ENCODE results near the gene ZNF592.

Gene ZNF592

DNA sequence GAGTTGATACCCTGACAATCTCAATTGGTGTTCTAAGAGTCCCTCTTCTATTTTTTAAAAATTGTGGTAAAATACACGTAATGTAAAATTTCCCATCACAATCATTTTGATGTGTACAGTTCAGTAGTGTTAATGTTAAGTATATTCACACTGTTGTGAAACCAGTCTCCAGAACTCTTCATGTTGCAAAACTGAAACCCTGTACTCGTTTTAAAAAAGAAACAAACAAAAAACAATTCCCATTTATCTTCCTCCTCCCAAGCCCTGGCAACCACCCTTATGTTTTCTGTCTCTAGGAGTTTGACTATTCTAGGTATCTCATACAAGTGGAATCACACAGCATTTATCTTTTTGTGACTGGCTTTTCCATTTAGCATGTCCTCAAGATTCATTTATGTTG lies 40.1 kb downstream of the ZNF592 start:
- TF ChIP-seq, protein P1, sequence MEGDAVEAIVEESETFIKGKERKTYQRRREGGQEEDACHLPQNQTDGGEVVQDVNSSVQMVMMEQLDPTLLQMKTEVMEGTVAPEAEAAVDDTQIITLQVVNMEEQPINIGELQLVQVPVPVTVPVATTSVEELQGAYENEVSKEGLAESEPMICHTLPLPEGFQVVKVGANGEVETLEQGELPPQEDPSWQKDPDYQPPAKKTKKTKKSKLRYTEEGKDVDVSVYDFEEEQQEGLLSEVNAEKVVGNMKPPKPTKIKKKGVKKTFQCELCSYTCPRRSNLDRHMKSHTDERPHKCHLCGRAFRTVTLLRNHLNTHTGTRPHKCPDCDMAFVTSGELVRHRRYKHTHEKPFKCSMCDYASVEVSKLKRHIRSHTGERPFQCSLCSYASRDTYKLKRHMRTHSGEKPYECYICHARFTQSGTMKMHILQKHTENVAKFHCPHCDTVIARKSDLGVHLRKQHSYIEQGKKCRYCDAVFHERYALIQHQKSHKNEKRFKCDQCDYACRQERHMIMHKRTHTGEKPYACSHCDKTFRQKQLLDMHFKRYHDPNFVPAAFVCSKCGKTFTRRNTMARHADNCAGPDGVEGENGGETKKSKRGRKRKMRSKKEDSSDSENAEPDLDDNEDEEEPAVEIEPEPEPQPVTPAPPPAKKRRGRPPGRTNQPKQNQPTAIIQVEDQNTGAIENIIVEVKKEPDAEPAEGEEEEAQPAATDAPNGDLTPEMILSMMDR (IDR thresholded peaks at IDR 0.05; ENCODE audit: low read length, missing control alignments) = no peak
- DNase-seq (ENCODE audit: low read depth) = peak; percentile 44
- no peak overlapping the region for H3K4me3 ChIP-seq (replicated peaks; ENCODE audit: low read depth, low read length)

DNA sequence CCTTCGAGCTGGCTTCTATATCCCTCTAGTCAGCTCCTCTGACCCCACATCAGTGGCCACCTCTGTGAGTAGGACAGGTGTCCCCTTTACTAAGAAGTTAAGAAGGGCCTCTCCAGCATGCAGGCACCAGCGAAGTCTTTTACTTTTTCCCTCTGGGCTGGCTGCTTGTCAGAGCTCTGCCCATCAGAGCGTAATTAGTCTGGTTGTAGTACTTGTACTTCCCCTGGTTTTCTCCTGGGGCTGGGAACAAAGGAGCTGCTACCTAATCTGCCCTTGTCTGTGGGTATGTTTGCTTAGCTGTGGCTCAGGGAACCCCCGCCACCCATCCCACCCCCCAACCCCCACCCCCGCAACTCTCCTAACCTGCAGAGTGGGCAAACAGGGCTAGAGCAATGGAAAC lies 41.4 kb downstream of the ZNF592 start:
- TF ChIP-seq, protein P1 (IDR thresholded peaks at IDR 0.05; ENCODE audit: low read length, missing control alignments) = no peak
- no peak overlapping the region for H3K4me3 ChIP-seq (replicated peaks; ENCODE audit: low read depth, low read length)
- DNase-seq (ENCODE audit: low read depth) = no peak

DNA sequence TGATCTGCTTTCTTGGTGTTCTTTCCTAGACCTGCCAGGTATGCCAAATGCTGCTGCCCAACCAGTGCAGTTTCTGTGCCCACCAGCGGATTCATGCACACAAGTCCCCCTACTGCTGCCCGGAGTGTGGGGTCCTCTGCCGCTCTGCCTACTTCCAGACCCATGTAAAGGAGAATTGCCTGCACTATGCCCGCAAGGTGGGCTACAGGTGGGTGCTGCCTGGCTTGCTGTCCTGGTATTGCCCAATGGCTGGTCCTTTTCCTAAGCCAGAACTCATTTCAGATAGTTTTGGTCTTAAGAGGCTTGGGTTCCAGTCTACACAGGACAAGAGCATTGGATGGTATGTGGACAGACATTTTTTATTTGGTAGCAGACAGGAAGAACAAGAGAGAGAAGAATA lies 42.3 kb downstream of the ZNF592 start:
- H3K4me3 ChIP-seq (replicated peaks; ENCODE audit: low read depth, low read length) = no peak overlapping the region
- TF ChIP-seq, protein P1 (IDR thresholded peaks at IDR 0.05; ENCODE audit: low read length, missing control alignments) = no peak
- DNase-seq (ENCODE audit: low read depth) = no peak

DNA sequence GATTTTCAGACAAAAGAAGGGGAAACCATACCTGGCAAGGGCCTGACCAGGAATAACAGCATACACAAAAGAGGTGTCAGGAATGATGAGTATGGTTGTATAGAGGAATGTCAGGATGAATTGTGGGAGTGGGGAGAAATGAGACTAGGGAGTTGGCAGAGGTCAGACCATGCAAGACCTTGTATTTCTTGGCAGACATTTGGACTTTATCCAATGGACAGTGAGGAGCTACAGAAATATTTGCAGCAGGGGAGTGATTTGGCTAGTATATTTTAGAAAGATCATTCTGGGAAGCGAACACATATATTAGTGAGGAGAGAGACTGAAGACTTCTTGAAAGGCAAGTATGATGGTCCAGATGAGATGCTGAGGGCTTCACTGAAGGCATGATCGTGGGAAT lies 43.4 kb downstream of the ZNF592 start:
- H3K4me3 ChIP-seq (replicated peaks; ENCODE audit: low read depth, low read length) = no peak overlapping the region
- TF ChIP-seq, protein P1 (IDR thresholded peaks at IDR 0.05; ENCODE audit: low read length, missing control alignments) = no peak
- peak; percentile 22 for DNase-seq (ENCODE audit: low read depth)

DNA sequence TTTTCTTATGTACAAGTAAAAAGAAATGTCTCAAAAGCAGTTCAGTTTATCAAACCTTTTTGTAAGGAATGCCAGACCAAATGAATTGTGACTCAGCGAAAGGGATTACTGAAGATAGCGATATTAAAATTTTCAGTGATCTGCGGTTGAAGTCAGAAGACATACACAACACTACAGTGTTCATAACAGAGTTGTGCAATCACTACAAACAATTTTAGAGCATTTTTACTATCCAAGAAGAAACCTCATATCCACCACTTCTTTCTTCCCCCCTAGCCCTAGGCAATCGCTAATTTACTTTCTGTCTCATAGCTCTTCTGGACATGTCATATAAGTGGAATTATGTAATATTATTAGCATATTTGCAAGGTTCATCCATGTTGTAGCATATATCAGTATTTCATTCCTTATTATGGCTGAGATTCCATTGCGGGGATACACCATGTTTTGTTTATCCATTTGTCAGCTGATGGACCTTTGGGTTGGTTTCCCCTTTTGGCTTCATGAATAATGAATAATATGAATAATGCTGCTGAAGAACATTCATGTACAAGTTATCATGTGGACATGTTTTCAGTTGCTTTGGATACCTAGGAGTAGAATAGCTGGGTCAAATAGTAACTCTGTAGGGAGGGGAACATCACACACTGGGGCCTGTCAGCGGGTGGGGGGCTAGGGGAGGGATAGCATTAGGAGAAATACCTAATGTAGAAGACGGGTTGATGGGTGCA lies 45.2 kb downstream of the ZNF592 start:
- TF ChIP-seq, protein P1 (IDR thresholded peaks at IDR 0.05; ENCODE audit: low read length, missing control alignments) = no peak
- no peak for DNase-seq (ENCODE audit: low read depth)

GRCh38 chr15:84794162-84794547 lies 45.8 kb downstream of the ZNF592 start:
- no peak for DNase-seq (ENCODE audit: low read depth)
- no peak overlapping the region for H3K4me3 ChIP-seq (replicated peaks; ENCODE audit: low read depth, low read length)
- TF ChIP-seq, protein P1 (IDR thresholded peaks at IDR 0.05; ENCODE audit: low read length, missing control alignments) = no peak

More for the DNA sequence above, 45.2 kb downstream of the ZNF592 start:
- no peak overlapping the region for H3K4me3 ChIP-seq (replicated peaks; ENCODE audit: low read depth, low read length)

- DNase-seq (ENCODE audit: low read depth) = no peak
- TF ChIP-seq, protein P1 (IDR thresholded peaks at IDR 0.05; ENCODE audit: low read length, missing control alignments) = no peak
- no peak overlapping the region for H3K4me3 ChIP-seq (replicated peaks; ENCODE audit: low read depth, low read length)
These were observed 46.8 kb downstream of the ZNF592 start for GRCh38 chr15:84795186-84795585.

Data from fibroblast of pulmonary artery (primary cell).